Panc1 (cell line): Measurements from ENCODE around the gene CACNG1.

ENCODE experiments used
- CTCF ChIP-seq: fragments of 450-650 bp; IDR thresholded peaks from 2 replicates; pipeline ENCODE4 v1.5.1; 2017; ENCODE audit warnings: mild to moderate bottlenecking
- POLR2AphosphoS5 ChIP-seq: IDR thresholded peaks from 2 replicates; pipeline ENCODE4 v1.6.1; 2012; ENCODE audit warnings: mild to moderate bottlenecking, low read depth, low read length, moderate library complexity
- REST ChIP-seq, 2 experiments: IDR thresholded peaks; 2 replicates each; pipeline ENCODE4 v1.6.1; 2011 to 2012; ENCODE audit warnings: low read depth in 2 of 2, control low read depth in 1 of 2, low read length in 1 of 2, mild to moderate bottlenecking in 1 of 2, moderate library complexity in 1 of 2; ENCODE audit not compliant: insufficient read depth in 1 of 2
- SIN3A ChIP-seq: IDR thresholded peaks from 2 replicates; pipeline ENCODE4 v1.6.1; 2012; ENCODE audit warnings: low read depth, mild to moderate bottlenecking, low read length, moderate library complexity, borderline replicate concordance; ENCODE audit not compliant: insufficient read depth
- TCF7L2 ChIP-seq: IDR thresholded peaks from 2 replicates; pipeline ENCODE4 v1.6.1; 2011; ENCODE audit warnings: mild to moderate bottlenecking, low read depth, low read length, inconsistent platforms

GRCh38 chr17:67051837-67052236 is 7.5 kb downstream of the CACNG1 start:
- no peak for TF ChIP-seq CTCF
- no peak for TF ChIP-seq TCF7L2
- no peak for TF ChIP-seq POLR2AphosphoS5
- no peak for TF ChIP-seq REST (IDR thresholded peaks at IDR 0.05; ENCODE audit: insufficient read depth in 1 of 2, low read depth in 2 of 2, low read length in 1 of 2)
- TF ChIP-seq SIN3A: no peak
